ENCODE measurements around the gene CIAO3. TPM values are rescaled to one million over a fixed set of nuclear protein-coding genes. Genes with fewer than 3 reads are reported as not detected.
A peak's percentile ranks its signal among the peaks of the same experiment; 100 is the strongest.

The CIAO3 gene
- total and polyA plus RNA-seq, 10 of the 15 experiments (the other 5 are each of a cell fraction or from before 2014, with no cell fraction given) = 1.4 to 37.5 (median 30.8) TPM

DNA sequence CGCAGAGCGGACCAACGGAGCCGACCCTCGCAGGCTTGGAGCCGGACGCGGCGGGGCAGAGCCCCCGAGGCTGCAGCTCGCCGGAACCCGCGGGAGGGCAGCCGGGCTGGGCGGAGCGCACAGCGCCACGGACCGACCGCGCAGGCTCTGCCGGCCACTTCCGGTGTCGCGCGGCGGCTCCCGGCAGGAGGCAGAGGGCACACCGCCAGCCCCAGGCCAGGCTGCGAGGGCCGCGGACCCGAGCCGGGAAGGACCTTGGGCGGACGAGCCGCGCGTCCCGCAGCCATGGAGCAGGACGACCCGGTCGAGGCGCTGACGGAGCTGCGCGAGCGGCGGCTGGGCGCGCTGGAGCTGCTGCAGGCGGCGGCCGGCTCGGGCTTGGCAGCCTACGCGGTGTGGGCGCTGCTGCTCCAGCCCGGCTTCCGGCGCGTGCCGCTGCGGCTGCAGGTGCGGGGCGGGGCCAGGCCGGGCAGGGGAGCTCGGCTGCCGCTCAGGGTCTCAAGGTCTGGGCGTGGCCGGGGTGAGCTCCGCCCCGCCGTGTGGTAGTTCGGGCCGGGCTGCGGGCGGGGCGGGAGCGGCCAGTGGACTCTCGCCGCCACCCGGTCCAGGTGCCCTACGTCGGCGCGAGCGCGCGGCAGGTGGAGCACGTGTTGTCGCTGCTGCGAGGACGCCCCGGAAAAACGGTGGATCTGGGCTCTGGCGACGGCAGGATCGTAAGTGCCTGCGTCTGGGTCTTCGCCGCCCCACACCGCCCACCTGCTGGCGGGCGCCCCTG lies 19.6 kb downstream of the CIAO3 start, which contains the start of gene ANTKMT (continued):
- TF ChIP-seq WRNIP1 (IDR thresholded peaks at IDR 0.05; ENCODE audit: borderline replicate concordance, low read depth, low read length) = no peak
- no peak for TF ChIP-seq IKZF2 (IDR thresholded peaks at IDR 0.05)
- no peak; the same call in 1 of the 2 replicates for TF ChIP-seq GABPA (IDR thresholded peaks at IDR 0.05; ENCODE audit: low read depth)
- TF ChIP-seq ZNF592 (IDR thresholded peaks at IDR 0.05) = peak; percentile 48; the same call in 1 of the 2 replicates
- no peak; the same call in none of the 2 replicates for TF ChIP-seq POLR2AphosphoS2 (IDR thresholded peaks at IDR 0.05; ENCODE audit: low read depth, low read length)
- TF ChIP-seq, protein P1, sequence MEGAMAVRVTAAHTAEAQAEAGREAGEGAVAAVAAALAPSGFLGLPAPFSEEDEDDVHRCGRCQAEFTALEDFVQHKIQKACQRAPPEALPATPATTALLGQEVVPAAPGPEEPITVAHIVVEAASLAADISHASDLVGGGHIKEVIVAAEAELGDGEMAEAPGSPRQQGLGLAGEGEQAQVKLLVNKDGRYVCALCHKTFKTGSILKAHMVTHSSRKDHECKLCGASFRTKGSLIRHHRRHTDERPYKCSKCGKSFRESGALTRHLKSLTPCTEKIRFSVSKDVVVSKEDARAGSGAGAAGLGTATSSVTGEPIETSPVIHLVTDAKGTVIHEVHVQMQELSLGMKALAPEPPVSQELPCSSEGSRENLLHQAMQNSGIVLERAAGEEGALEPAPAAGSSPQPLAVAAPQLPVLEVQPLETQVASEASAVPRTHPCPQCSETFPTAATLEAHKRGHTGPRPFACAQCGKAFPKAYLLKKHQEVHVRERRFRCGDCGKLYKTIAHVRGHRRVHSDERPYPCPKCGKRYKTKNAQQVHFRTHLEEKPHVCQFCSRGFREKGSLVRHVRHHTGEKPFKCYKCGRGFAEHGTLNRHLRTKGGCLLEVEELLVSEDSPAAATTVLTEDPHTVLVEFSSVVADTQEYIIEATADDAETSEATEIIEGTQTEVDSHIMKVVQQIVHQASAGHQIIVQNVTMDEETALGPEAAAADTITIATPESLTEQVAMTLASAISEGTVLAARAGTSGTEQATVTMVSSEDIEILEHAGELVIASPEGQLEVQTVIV (IDR thresholded peaks at IDR 0.05; ENCODE audit: borderline replicate concordance, partially characterized antibody) = peak; percentile 68
- no peak for TF ChIP-seq HDGF (IDR thresholded peaks at IDR 0.05)
- peak; percentile 92 for TF ChIP-seq IKZF1 (conservative IDR thresholded peaks at IDR 0.05)
- peak; percentile 88 for TF ChIP-seq STAT1 (conservative IDR thresholded peaks at IDR 0.05)
- TF ChIP-seq SMAD1 (IDR thresholded peaks at IDR 0.05; ENCODE audit: low read depth, partially characterized antibody) = no peak
- no peak for TF ChIP-seq EED (IDR thresholded peaks at IDR 0.05; ENCODE audit: low read depth)
- no peak for TF ChIP-seq RAD51 (IDR thresholded peaks at IDR 0.05)
- TF ChIP-seq ZBTB40 (IDR thresholded peaks at IDR 0.05; ENCODE audit: borderline replicate concordance) = no peak; the same call in 1 of the 2 replicates
- no peak for TF ChIP-seq FOS (IDR thresholded peaks at IDR 0.05; ENCODE audit: borderline replicate concordance, extremely low read depth, insufficient read length)
- TF ChIP-seq ZNF217 (IDR thresholded peaks at IDR 0.05) = peak; percentile 84; the same call in 1 of the 2 replicates
- TF ChIP-seq KAT2A (conservative IDR thresholded peaks at IDR 0.05; ENCODE audit: control insufficient read depth, low read depth, low read length) = no peak
- peak; percentile 28; the same call in 1 of the 2 replicates for TF ChIP-seq NRF1 (conservative IDR thresholded peaks at IDR 0.05; ENCODE audit: low read depth, low read length)
- peak; percentile 78 for TF ChIP-seq TCF3 (IDR thresholded peaks at IDR 0.05; ENCODE audit: borderline replicate concordance, insufficient read depth, low read depth, low read length)

Measured in GM12878 (cell line).